NCI-H82 treated with DMSO at 0.1 percent for 48 hours (cell line): Measurements from ENCODE around the gene PELI2.

Experiments
- DNase-seq: peaks from one replicate; lab custom pipeline; 2025; ENCODE audit not compliant: unreplicated experiment; lab: John Stamatoyannopoulos, UW

The PELI2 gene, protein sequence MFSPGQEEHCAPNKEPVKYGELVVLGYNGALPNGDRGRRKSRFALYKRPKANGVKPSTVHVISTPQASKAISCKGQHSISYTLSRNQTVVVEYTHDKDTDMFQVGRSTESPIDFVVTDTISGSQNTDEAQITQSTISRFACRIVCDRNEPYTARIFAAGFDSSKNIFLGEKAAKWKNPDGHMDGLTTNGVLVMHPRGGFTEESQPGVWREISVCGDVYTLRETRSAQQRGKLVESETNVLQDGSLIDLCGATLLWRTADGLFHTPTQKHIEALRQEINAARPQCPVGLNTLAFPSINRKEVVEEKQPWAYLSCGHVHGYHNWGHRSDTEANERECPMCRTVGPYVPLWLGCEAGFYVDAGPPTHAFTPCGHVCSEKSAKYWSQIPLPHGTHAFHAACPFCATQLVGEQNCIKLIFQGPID

GRCh38 chr14:56117765-56118610 lies at the start of gene PELI2:
Gene PELI2 (plus strand): TSS chr14:56118411. CDS start chr14:56118661, 250 bp downstream.
- peak; percentile 99 for DNase-seq

GRCh38 chr14:56073799-56074198 lies 44.4 kb upstream of the PELI2 start:
- DNase-seq: no peak

GRCh38 chr14:56075301-56075700 lies 42.9 kb upstream of the PELI2 start:
- no peak for DNase-seq

DNA sequence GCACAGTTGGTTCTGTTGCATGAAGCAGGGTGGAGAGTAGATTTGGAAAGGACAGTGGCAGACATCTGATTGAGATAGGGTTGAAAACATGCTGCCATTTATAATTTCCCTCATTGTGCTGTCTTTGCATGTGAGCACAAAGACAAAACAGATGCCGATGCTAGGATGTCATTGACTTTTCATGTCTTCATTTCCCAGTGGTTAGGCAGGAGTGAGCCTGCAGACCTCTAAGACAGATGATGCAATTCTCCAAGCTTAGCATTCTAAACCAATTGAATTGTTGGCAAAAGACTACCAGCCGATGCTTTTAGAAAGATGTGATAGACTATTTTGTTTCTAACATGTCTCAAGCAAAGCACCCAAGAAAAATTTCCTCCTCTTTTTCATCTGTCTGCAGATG lies 37.1 kb upstream of the PELI2 start:
- no peak for DNase-seq

DNA sequence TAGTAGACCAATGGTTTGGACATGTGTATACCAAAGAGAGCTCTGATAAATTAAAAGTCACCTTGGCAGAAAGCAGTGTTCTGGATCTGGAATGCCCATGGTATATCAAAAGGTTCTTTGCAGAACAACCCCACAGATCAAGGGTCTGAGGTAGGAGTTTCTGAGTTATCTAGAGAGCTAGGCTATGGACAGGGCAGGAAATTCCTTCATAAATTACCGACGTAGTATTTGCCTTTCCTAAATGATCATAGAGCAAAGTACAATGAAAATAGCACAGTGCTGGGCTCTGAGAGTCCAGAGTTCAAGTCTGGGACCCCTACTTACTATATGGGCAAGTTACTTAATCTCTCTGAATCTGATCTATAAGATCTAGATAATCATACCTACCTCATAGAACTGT lies 35.3 kb upstream of the PELI2 start:
- no peak for DNase-seq

GRCh38 chr14:56085471-56085870 lies 32.7 kb upstream of the PELI2 start:
- DNase-seq: no peak

GRCh38 chr14:56087671-56088471 lies 30.3 kb upstream of the PELI2 start:
- DNase-seq: no peak

DNA sequence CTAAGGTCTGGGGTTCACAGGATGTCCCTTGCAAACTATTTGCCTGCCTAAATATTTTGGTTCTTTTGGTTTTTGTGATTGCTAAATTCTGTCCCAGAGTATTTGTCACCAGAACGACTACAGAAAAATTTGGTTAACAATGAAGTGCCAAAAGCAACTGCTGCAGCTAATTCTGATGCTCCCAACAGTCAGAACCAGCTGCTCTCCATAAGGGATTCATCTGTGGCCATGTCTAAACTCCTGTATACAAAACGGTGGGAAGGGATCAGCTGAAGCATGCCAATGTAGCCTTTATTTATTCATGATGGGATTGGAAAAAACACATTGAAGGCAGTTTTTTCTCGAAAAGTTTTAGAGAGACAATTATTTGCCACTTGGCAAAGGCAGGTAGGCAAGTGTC lies 29.3 kb upstream of the PELI2 start:
- no peak for DNase-seq

DNA sequence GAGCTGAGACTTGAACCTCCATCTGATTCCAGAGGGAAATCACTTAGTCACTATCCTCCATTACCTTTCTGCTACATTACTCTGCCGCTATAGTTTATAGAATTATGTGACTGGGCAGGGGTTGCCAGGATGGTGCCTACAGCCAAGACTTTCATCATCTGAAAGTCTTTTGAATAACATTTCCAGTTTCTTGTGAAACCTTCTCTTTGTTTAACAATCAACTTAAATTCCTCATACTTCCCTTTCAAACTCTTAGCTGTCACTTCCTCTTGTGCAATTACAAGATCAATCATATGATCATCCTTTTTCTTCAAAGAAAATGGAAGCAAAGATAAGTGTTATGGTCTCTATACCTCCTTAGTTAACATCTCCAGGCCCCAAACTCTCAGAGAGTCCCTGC lies 25.4 kb upstream of the PELI2 start:
- DNase-seq: no peak

DNA sequence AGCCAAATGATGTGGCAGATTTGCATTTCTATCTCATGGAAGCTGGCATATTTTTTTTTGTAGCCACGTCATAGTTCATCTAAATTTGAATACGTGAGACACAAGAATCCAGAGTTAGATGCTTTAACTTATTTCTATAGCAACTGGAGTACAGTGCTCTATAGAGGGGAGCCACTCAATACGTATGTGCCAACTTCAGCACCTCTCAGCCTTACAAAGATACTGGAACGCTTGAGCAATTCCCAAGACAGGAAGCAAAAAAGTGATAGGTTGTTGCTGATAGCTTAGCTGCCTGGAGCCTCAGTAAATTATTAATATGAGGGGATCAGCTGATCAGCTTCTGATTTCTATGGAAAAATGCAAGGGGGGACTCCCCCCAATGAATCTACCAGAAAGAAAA lies 24.1 kb upstream of the PELI2 start:
- no peak for DNase-seq

GRCh38 chr14:56098021-56098420 lies 20.2 kb upstream of the PELI2 start:
- no peak for DNase-seq

DNA sequence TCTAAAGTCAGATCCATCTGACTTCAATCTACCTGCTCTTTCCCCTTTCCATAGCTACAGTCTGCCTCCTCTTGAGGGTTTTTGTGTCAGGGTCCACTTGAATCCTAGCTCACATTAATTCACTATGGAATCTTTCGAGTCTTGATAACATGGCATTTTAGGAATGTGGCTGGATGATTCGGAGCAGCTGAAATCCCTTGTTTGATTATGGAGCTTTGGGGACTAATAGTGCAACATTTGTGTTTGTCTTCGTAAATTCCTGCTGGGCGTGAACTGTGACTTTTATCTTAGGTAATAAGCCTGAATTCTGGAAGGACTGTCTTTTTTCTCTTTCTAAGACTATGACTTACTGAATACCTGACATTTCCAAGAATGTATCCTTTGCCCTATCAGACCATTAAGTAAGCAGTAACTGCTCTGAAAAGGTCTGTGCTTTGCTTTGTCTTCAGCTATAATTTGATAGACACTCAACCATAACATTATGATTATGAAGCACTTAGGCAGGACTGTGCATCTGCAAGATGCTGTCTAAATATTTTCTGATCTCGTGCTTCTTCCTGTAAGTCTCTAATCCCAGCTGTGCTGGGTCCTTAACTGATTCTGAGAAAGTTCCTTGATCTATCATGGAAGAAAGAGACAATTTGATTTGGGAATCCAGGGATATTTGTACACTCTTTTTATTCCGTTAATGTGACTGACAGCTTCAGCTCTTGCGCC lies 19.0 kb upstream of the PELI2 start:
- DNase-seq: no peak

GRCh38 chr14:56100556-56100955 lies 17.7 kb upstream of the PELI2 start:
- peak; percentile 76 for DNase-seq

GRCh38 chr14:56102941-56103340 lies 15.3 kb upstream of the PELI2 start:
- no peak for DNase-seq

DNA sequence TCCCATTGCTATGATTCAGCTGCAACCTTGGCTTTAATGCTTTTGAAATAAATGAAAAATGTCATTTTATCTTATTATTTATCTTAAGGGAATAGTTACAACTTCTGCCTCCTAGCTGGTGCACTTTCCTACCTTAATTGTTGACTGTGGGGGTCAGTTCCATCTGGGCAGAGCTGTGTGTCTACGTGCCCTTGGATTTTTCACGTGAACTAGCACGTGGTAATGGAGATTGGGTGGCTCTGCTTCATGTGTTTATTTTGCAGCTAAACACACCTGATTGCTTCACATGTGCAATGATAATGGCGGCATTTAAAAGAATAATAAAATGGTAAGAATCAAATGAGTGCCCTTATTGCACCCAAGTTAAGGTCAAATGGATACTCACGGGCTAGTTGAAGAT lies 10.6 kb upstream of the PELI2 start:
- DNase-seq: no peak

DNA sequence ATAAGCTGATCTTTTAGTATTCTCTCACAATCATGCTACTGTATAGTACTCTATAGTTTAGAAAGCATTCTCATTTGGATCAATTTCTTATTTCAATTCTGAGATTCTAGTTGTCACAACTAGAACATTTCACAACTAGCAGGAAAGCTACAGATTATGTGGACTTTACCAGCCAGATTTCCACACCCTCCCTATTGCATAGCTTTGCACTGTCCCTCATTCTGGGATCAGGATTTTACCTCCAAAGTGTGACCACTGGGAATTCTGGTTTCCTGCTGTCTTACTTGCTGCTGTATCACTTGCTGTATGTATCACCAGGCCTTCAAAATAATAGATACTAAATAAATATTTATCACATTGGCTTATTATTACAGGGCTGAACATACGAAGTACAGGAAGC lies 10.2 kb upstream of the PELI2 start:
- no peak for DNase-seq

- no peak for DNase-seq
Measured at GRCh38 chr14:56112781-56113180, 5.4 kb upstream of the PELI2 start.

DNA sequence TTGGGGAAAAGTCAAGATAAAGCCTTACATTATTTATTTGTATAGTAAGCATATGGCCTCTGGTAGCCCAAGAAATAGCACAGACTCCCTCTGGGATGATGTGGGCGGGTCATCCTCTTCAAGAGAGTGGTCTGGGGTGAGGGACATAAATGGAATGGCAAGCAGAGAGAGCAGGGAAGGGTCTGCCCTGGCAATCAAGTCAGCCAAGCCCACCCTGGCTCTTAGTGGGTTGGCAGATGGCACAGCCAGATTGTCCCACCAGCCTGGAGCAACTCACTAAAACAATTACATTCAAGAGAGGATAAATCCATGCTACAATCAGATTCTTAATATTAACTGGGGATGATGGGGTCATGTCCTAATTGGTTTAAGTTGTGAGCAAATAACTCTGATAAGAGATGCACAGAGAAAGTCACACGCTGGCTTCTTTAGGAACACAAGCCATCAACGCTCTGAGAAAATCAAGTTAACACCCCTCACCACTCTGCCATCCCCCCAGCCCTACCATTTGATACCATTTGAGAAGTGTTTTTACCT lies 2.8 kb upstream of the PELI2 start:
- DNase-seq: peak; percentile 100

GRCh38 chr14:56115976-56116893 lies 2.0 kb upstream of the PELI2 start:
- peak; percentile 95 for DNase-seq
